Adrenal gland (tissue), 12 donors: ENCODE results near the gene TK2. TPM values are rescaled to one million over a fixed set of nuclear protein-coding genes. Genes with fewer than 3 reads are reported as not detected.

ENCODE experiments used
- DNase-seq, 7 donors: peaks; one replicate each; pipeline ENCODE4 v3.0.0-alpha.2; 2019 to 2020
- H3K27ac ChIP-seq, 5 donors: fragments of 200-600 bp; sonication (generic) in 4 of 5; 1 replicate in 3 of 5; 2 replicates in 2 of 5; pipeline versions ENCODE4 v1.5.1 to v1.8.0; 2016 to 2020; ENCODE audit warnings: mild to moderate bottlenecking in 1 of 5
- H3K27me3 ChIP-seq: fragments of 200-600 bp; 2 replicates; pipeline ENCODE4 v1.8.0; 2021
- H3K36me3 ChIP-seq, 2 donors: fragments of 200-600 bp; replicated peaks in 1 of 2; 1 replicate in 1 of 2; 2 replicates in 1 of 2; pipeline versions ENCODE4 v1.5.1 to v1.8.0; 2018 to 2022
- H3K4me1 ChIP-seq, 2 donors: fragments of 200-600 bp; replicated peaks in 1 of 2; 1 replicate in 1 of 2; 2 replicates in 1 of 2; pipeline versions ENCODE4 v1.5.1 to v1.8.0; 2018 to 2021
- H3K4me3 ChIP-seq, 4 donors: fragments of 200-600 bp; sonication (generic) in 3 of 4; one replicate each; pipeline ENCODE4 v1.5.1; 2016 to 2018
- H3K9me3 ChIP-seq, 3 donors: fragments of 200-600 bp; sonication (generic) in 1 of 3; replicated peaks in 1 of 3; 1 replicate in 2 of 3; 2 replicates in 1 of 3; pipeline versions ENCODE4 v1.5.1 to v1.8.0; 2016 to 2021
- CTCF ChIP-seq, 6 experiments: fragments of 450-650 bp in 4 of 6; fragments of 200-600 bp in 2 of 6; sonication (generic) in 1 of 6; IDR thresholded peaks; 1 replicate in 5 of 6; 2 replicates in 1 of 6; pipeline versions ENCODE4 v1.5.1 to v1.8.0; 2016 to 2021; ENCODE audit warnings: antibody characterized with exemption in 6 of 6, mild to moderate bottlenecking in 2 of 6, moderate library complexity in 1 of 6
- POLR2A ChIP-seq, 2 donors: fragments of 450-650 bp; IDR thresholded peaks; one replicate each; pipeline ENCODE4 v1.6.1; 2017; ENCODE audit warnings: antibody characterized with exemption in 2 of 2, mild to moderate bottlenecking in 2 of 2, moderate library complexity in 1 of 2
- WGBS, 4 donors: extraction: QIAGEN DNeasy Blood & Tissue Kit in 2 of 4; methylation state at CpG; one replicate each; pipeline versions ENCODE4 v1.1.5 to v1.1.7; 2013 to 2017; 5-methylcytosine and 5-hydroxymethylcytosine counted together
- intact Hi-C, 2 donors: fragments of 100-400 bp; cut with DNase I; formaldehyde crosslinking; loops; one replicate each; pipeline versions ENCODE4 v1.14.1 to v1.15.0; 2022 to 2023
- polyA plus RNA-seq, 3 donors: library from polyadenylated mRNA; stranded (reverse); fragments of 200-250 nt in 2 of 3; fragments of 350-450 nt in 1 of 3; fragmentation: Illumina TruSeq in 1 of 3; extraction: RNeasy Lipid Tissue Mini Kit (QIAGEN cat#74804) in 1 of 3; gene quantifications; one replicate each; pipeline ENCODE4 v1.2.3, GENCODE V29; 2013 to 2014
- total RNA-seq, 9 donors: library from RNA; depleted of rRNA in 4 of 9; stranded (reverse); fragments of >200 nt in 4 of 9; fragments of 120-200 nt in 1 of 9; fragmentation: NEBNext Ultra II Directional in 1 of 9; extraction: Animal tissue kit (Norgen Biotek cat#: 25700) in 1 of 9; gene quantifications; one replicate each; pipeline versions ENCODE4 v1.1.0 to v1.2.4, GENCODE V29; 2013 to 2023
- donor health status: healthy with polysubstance abuse.
- donor health status: Bipolar disorder and iron deficiency.
- donor health status: DM: yes; HTN: yes; CAD: no.
- donor health status: DM: no; HTN: no; CAD: no.
- donor health status: DM: no; HTN: no; CAD: no.
- donor health status: DM: yes; HTN: yes; CAD: no.

The TK2 gene
- total and polyA plus RNA-seq, 12 donors, result 24.9 to 78.9 (median 59.3) TPM

GRCh38 chr16:66590322-66590721, 40.4 kb upstream of the TK2 start:
- Histone ChIP-seq H3K27ac (no peak overlapping the region), H3K36me3 (no peaks in the 10 kb centered on the region), H3K9me3 (no peaks in the 10 kb centered on the region), H3K27me3 (no peaks in the 10 kb centered on the region), H3K4me3 (no peak overlapping the region), H3K4me1 (peaks cover 0 to 7% of the 10 kb centered on the region in 2 donors)
- 62 to 83% (median 78%) methylated on average over 8 of the region's 8 CpGs for WGBS, 4 donors
- no peak for TF ChIP-seq CTCF (IDR thresholded peaks at IDR 0.05)
- no peak for TF ChIP-seq POLR2A (IDR thresholded peaks at IDR 0.05)
- intact Hi-C loops, result no loop called here
- DNase-seq, result peak in 1 of 7 donors; percentile 7

- TF ChIP-seq POLR2A (IDR thresholded peaks at IDR 0.05) (no peak), CTCF (IDR thresholded peaks at IDR 0.05) (peak; percentile 13 to 59 (median 54))
- peak in 4 of 7 donors; percentile 25 to 59 (median 39) for DNase-seq
- no peak overlapping the region for H3K27ac ChIP-seq
- 82 to 96% (median 92%) methylated on average over 4 to 8 of the region's 8 CpGs for WGBS, 4 donors
- no peaks in the 10 kb centered on the region for H3K36me3 ChIP-seq
- intact Hi-C loops, result no loop called here
- H3K27me3 ChIP-seq, result no peaks in the 10 kb centered on the region
- peaks cover 0 to 8% of the 10 kb centered on the region in 2 donors for H3K4me1 ChIP-seq
- no peak overlapping the region for H3K4me3 ChIP-seq
- H3K9me3 ChIP-seq, result no peaks in the 10 kb centered on the region
Measured at GRCh38 chr16:66588981-66589713, 39.2 kb upstream of the TK2 start.

GRCh38 chr16:66587881-66588600, 38.1 kb upstream of the TK2 start:
- Histone ChIP-seq H3K4me1 (peaks cover 0 to 8% of the 10 kb centered on the region in 2 donors), H3K4me3 (no peak overlapping the region), H3K27me3 (no peaks in the 10 kb centered on the region), H3K9me3 (no peaks in the 10 kb centered on the region), H3K27ac (no peak overlapping the region), H3K36me3 (no peaks in the 10 kb centered on the region)
- DNase-seq, result no peak
- intact Hi-C loops, result no loop called here
- 69 to 77% (median 75%) methylated on average over 7 of the region's 7 CpGs for WGBS, 4 donors
- TF ChIP-seq CTCF (IDR thresholded peaks at IDR 0.05) (no peak), POLR2A (IDR thresholded peaks at IDR 0.05) (no peak)

- Histone ChIP-seq H3K9me3 (no peaks in the 10 kb centered on the region), H3K4me1 (peaks cover 0 to 8% of the 10 kb centered on the region in 2 donors), H3K4me3 (no peak overlapping the region), H3K27me3 (no peaks in the 10 kb centered on the region), H3K27ac (no peak overlapping the region), H3K36me3 (no peaks in the 10 kb centered on the region)
- 61 to 71% (median 68%) methylated on average over 10 of the region's 10 CpGs for WGBS, 4 donors
- TF ChIP-seq CTCF (IDR thresholded peaks at IDR 0.05), result no peak
- TF ChIP-seq POLR2A (IDR thresholded peaks at IDR 0.05), result no peak
- DNase-seq, result peak in 1 of 7 donors; percentile 30
- intact Hi-C loops, result no loop called here
Measured at GRCh38 chr16:66585481-66586239, 35.7 kb upstream of the TK2 start.
